HEK293 (cell line): Measurements from ENCODE around the gene HMCN1.

Source experiments
- CTCF ChIA-PET: fragments of 350-600 bp; formaldehyde crosslinking; extraction: SDS; loops from one replicate; lab custom pipeline; 2021; ENCODE audit warnings: antibody characterized with exemption; lab: Yijun Ruan, JAX
- POLR2A ChIA-PET: fragments of 300-600 bp; formaldehyde crosslinking; extraction: SDS; loops from one replicate; lab custom pipeline; 2020; ENCODE audit warnings: antibody characterized with exemption, inconsistent platforms; lab: Yijun Ruan, JAX
- H3K27ac ChIP-seq: fragments of 200-500 bp; sonication (Bioruptor generic); 2 replicates; pipeline ENCODE4 v1.5.1; 2014; ENCODE audit warnings: low read depth, low read length, control low read depth, inconsistent platforms; ENCODE audit errors: extremely low read depth
- H3K36me3 ChIP-seq, 2 experiments: fragments of 200-500 bp in 1 of 2; sonication (Bioruptor generic) in 1 of 2; 1 replicate in 1 of 2; 2 replicates in 1 of 2; pipeline ENCODE4 v1.5.1; 2014 to 2017; ENCODE audit warnings: inconsistent platforms in 2 of 2, low read length in 2 of 2; ENCODE audit not compliant: control insufficient read depth in 2 of 2, insufficient read depth in 1 of 2
- H3K4me1 ChIP-seq: fragments of 200-500 bp; sonication (Bioruptor generic); 2 replicates; pipeline ENCODE4 v1.5.1; 2014; ENCODE audit warnings: mild to moderate bottlenecking, low read length, inconsistent platforms; ENCODE audit not compliant: control insufficient read depth, insufficient read depth
- H3K4me3 ChIP-seq: 2 replicates; pipeline ENCODE4 v1.5.1; 2011; ENCODE audit warnings: low read depth, mild to moderate bottlenecking, control low read depth, low read length, moderate library complexity
- H3K9me3 ChIP-seq: fragments of 200-500 bp; sonication (Bioruptor generic); 2 replicates; pipeline ENCODE4 v1.5.1; 2014; ENCODE audit warnings: low read depth, low read length, inconsistent platforms; ENCODE audit not compliant: control insufficient read depth, insufficient read depth
- ELK4 ChIP-seq: IDR thresholded peaks from 2 replicates; pipeline ENCODE4 v1.6.1; 2011; ENCODE audit warnings: mild to moderate bottlenecking, low read depth, low read length, borderline replicate concordance
- GFI1B ChIP-seq: fragments of 450-650 bp; formaldehyde crosslinking; IDR thresholded peaks from 2 replicates; pipeline ENCODE4 v1.5.1; 2016; ENCODE audit warnings: missing biosample characterization, missing genetic modification characterization
- GLIS2 ChIP-seq: fragments of 450-650 bp; formaldehyde crosslinking; IDR thresholded peaks from 2 replicates; pipeline ENCODE4 v1.5.1; 2016; ENCODE audit warnings: missing biosample characterization, missing genetic modification characterization
- KLF7 ChIP-seq: fragments of 450-650 bp; formaldehyde crosslinking; IDR thresholded peaks from 2 replicates; pipeline ENCODE4 v1.5.1; 2016; ENCODE audit warnings: missing biosample characterization, missing genetic modification characterization, borderline replicate concordance
- PBX3 ChIP-seq: sonication (generic); formaldehyde crosslinking; IDR thresholded peaks from 2 replicates; pipeline ENCODE4 v1.8.1; 2022; ENCODE audit warnings: mild to moderate bottlenecking, moderate library complexity, missing genetic modification reagents
- PRDM1 ChIP-seq: fragments of 450-650 bp; formaldehyde crosslinking; IDR thresholded peaks from 2 replicates; pipeline ENCODE4; 2016; ENCODE audit warnings: missing biosample characterization, missing genetic modification characterization
- ZBTB48 ChIP-seq: fragments of 450-650 bp; formaldehyde crosslinking; IDR thresholded peaks from 2 replicates; pipeline ENCODE4 v1.5.1; 2016; ENCODE audit warnings: missing biosample characterization, missing genetic modification characterization
- ZEB2 ChIP-seq: fragments of 450-650 bp; formaldehyde crosslinking; IDR thresholded peaks from 2 replicates; pipeline ENCODE4 v1.5.1; 2016; ENCODE audit warnings: missing biosample characterization, missing genetic modification characterization
- ZNF175 ChIP-seq: fragments of 450-650 bp; formaldehyde crosslinking; IDR thresholded peaks from 2 replicates; pipeline ENCODE4 v1.5.1; 2016; ENCODE audit warnings: missing biosample characterization, missing genetic modification characterization
- ZNF19 ChIP-seq: fragments of 450-650 bp; formaldehyde crosslinking; IDR thresholded peaks from 2 replicates; pipeline ENCODE4; 2016; ENCODE audit warnings: missing biosample characterization, missing genetic modification characterization, low read depth
- ZNF211 ChIP-seq: fragments of 450-650 bp; formaldehyde crosslinking; IDR thresholded peaks from 2 replicates; pipeline ENCODE4 v1.5.1; 2016; ENCODE audit warnings: low read depth, missing biosample characterization, missing genetic modification characterization
- ZNF223 ChIP-seq: fragments of 450-650 bp; formaldehyde crosslinking; IDR thresholded peaks from 2 replicates; pipeline ENCODE4 v1.5.1; 2016; ENCODE audit warnings: missing biosample characterization, missing genetic modification characterization
- ZNF23 ChIP-seq: fragments of 450-650 bp; formaldehyde crosslinking; IDR thresholded peaks from 2 replicates; pipeline ENCODE4 v1.5.1; 2016; ENCODE audit warnings: missing biosample characterization, missing genetic modification characterization, borderline replicate concordance
- ZNF266 ChIP-seq: fragments of 450-650 bp; formaldehyde crosslinking; IDR thresholded peaks from 2 replicates; pipeline ENCODE4 v1.5.1; 2016; ENCODE audit warnings: missing biosample characterization, missing genetic modification characterization, low read depth
- ZNF274 ChIP-seq, 2 experiments: fragments of 200-500 bp in 1 of 2; fragments of 450-650 bp in 1 of 2; sonication (Bioruptor generic) in 1 of 2; formaldehyde crosslinking in 1 of 2; IDR thresholded peaks; 2 replicates each; pipeline versions ENCODE4 v1.5.1 to v1.6.1; 2014 to 2016; ENCODE audit warnings: borderline replicate concordance in 1 of 2, inconsistent platforms in 1 of 2, low read length in 1 of 2, missing biosample characterization in 1 of 2, missing genetic modification characterization in 1 of 2
- ZNF488 ChIP-seq: fragments of 450-650 bp; formaldehyde crosslinking; IDR thresholded peaks from 2 replicates; pipeline ENCODE4 v1.5.1; 2016; ENCODE audit warnings: missing biosample characterization, missing genetic modification characterization
- ZNF530 ChIP-seq: fragments of 450-650 bp; formaldehyde crosslinking; IDR thresholded peaks from 2 replicates; pipeline ENCODE4 v1.5.1; 2016; ENCODE audit warnings: low read depth, missing biosample characterization, missing genetic modification characterization
- ZNF549 ChIP-seq: fragments of 450-650 bp; IDR thresholded peaks from 2 replicates; pipeline ENCODE4 v1.5.1; 2018; ENCODE audit warnings: missing biosample characterization, missing genetic modification characterization, mild to moderate bottlenecking, inconsistent platforms, moderate library complexity
- ZNF629 ChIP-seq: fragments of 450-650 bp; formaldehyde crosslinking; IDR thresholded peaks from 2 replicates; pipeline ENCODE4 v1.5.1; 2017; ENCODE audit warnings: missing biosample characterization, missing genetic modification characterization
- ZNF692 ChIP-seq: fragments of 450-650 bp; formaldehyde crosslinking; IDR thresholded peaks from 2 replicates; pipeline ENCODE4 v1.5.1; 2016; ENCODE audit warnings: missing biosample characterization, missing genetic modification characterization
- ZNF704 ChIP-seq: fragments of 450-650 bp; formaldehyde crosslinking; IDR thresholded peaks from 2 replicates; pipeline ENCODE4 v1.5.1; 2016; ENCODE audit warnings: missing biosample characterization, missing genetic modification characterization
- ZNF707 ChIP-seq: fragments of 450-650 bp; formaldehyde crosslinking; IDR thresholded peaks from 2 replicates; pipeline ENCODE4 v1.5.1; 2016; ENCODE audit warnings: missing biosample characterization, missing genetic modification characterization
- ZNF768 ChIP-seq: fragments of 450-650 bp; formaldehyde crosslinking; IDR thresholded peaks from 2 replicates; pipeline ENCODE4 v1.5.1; 2018; ENCODE audit warnings: missing biosample characterization, mild to moderate bottlenecking, missing genetic modification characterization
- ZNF791 ChIP-seq: fragments of 450-650 bp; formaldehyde crosslinking; IDR thresholded peaks from 2 replicates; pipeline ENCODE4 v1.5.1; 2016; ENCODE audit warnings: missing biosample characterization, missing genetic modification characterization
- ZSCAN16 ChIP-seq: fragments of 450-650 bp; formaldehyde crosslinking; IDR thresholded peaks from 2 replicates; pipeline ENCODE4 v1.5.1; 2016; ENCODE audit warnings: missing biosample characterization, missing genetic modification characterization

Gene HMCN1

GRCh38 chr1:186104459-186104858 lies 370.3 kb downstream of the HMCN1 start (continued):
- no peak for TF ChIP-seq GFI1B (tag by site-specific recombination)

GRCh38 chr1:186112280-186112679 lies 378.1 kb downstream of the HMCN1 start:
- no peak overlapping the region for H3K4me3 ChIP-seq
- ChIA-PET POLR2A (no interaction called here), CTCF (no interaction called here)
- no peaks in the 10 kb centered on the region for H3K4me1 ChIP-seq
- no peaks in the 10 kb centered on the region for H3K36me3 ChIP-seq
- H3K9me3 ChIP-seq: no peaks in the 10 kb centered on the region
- TF ChIP-seq ZNF707 (tag by site-specific recombination) (no peak), PRDM1 (tag by site-specific recombination) (no peak), ZNF704 (tag by site-specific recombination) (no peak), ZNF266 (no peak), ZNF692 (tag by site-specific recombination) (no peak), ZSCAN16 (no peak)
- H3K27ac ChIP-seq: no peak overlapping the region

- no peaks in the 10 kb centered on the region for H3K9me3 ChIP-seq
- ChIA-PET POLR2A (no interaction called here), CTCF (no interaction called here)
- H3K27ac ChIP-seq: no peak overlapping the region
- H3K4me3 ChIP-seq: no peak overlapping the region
- no peaks in the 10 kb centered on the region for H3K36me3 ChIP-seq
- H3K4me1 ChIP-seq: no peaks in the 10 kb centered on the region
- no peak for TF ChIP-seq ZNF274 (IDR thresholded peaks at IDR 0.05; ENCODE audit: low read length)
- TF ChIP-seq ZNF274 (tag by site-specific recombination; IDR thresholded peaks at IDR 0.05; ENCODE audit: borderline replicate concordance): no peak
- TF ChIP-seq ZNF223 (tag by site-specific recombination): no peak
- no peak for TF ChIP-seq ZBTB48 (tag by site-specific recombination)
- TF ChIP-seq ZNF530: no peak
- no peak for TF ChIP-seq PBX3 (CRISPR knock-in tag)
- no peak for TF ChIP-seq ZNF791 (tag by site-specific recombination)
- TF ChIP-seq KLF7 (tag by site-specific recombination): no peak
- no peak for TF ChIP-seq ZNF549 (tag by site-specific recombination)
- TF ChIP-seq ZNF211 (tag by site-specific recombination): no peak
- no peak for TF ChIP-seq ZNF488 (tag by site-specific recombination)
- TF ChIP-seq ZNF23 (tag by site-specific recombination): no peak
- TF ChIP-seq ZNF175 (tag by site-specific recombination): no peak
- TF ChIP-seq ZNF629: no peak
- no peak for TF ChIP-seq ZNF768 (tag by site-specific recombination)
- TF ChIP-seq ELK4: no peak
- TF ChIP-seq ZNF19 (tag by site-specific recombination): no peak
- TF ChIP-seq GLIS2 (tag by site-specific recombination): no peak
- no peak for TF ChIP-seq ZEB2 (tag by site-specific recombination)
These were observed 379.3 kb downstream of the HMCN1 start for GRCh38 chr1:186113461-186113860.
